Upper lobe of left lung (tissue), 4 donors: ENCODE results near the gene ABL2.

Experiments
- EP300 ChIP-seq, 4 donors: sonication (generic); formaldehyde crosslinking; IDR thresholded peaks; one replicate each; pipeline ENCODE4 v1.5.1; 2017; ENCODE audit warnings: antibody characterized with exemption in 4 of 4, control low read depth in 2 of 4
- POLR2A ChIP-seq, 4 donors: fragments of 450-650 bp; IDR thresholded peaks; one replicate each; pipeline ENCODE4 v1.5.1; 2016 to 2017; ENCODE audit warnings: antibody characterized with exemption in 4 of 4, mild to moderate bottlenecking in 2 of 4
- POLR2AphosphoS5 ChIP-seq, 2 donors: sonication (generic); formaldehyde crosslinking; IDR thresholded peaks; one replicate each; pipeline ENCODE4 v1.5.1; 2017; ENCODE audit warnings: antibody characterized with exemption in 2 of 2
- TF ChIP-seq, protein P1 (sequence below), 6 experiments: fragments of 450-650 bp in 4 of 6; fragments of 200-600 bp in 2 of 6; sonication (generic) in 2 of 6; IDR thresholded peaks; one replicate each; pipeline ENCODE4 v1.5.1; 2016 to 2019; ENCODE audit warnings: antibody characterized with exemption in 6 of 6

DNA sequence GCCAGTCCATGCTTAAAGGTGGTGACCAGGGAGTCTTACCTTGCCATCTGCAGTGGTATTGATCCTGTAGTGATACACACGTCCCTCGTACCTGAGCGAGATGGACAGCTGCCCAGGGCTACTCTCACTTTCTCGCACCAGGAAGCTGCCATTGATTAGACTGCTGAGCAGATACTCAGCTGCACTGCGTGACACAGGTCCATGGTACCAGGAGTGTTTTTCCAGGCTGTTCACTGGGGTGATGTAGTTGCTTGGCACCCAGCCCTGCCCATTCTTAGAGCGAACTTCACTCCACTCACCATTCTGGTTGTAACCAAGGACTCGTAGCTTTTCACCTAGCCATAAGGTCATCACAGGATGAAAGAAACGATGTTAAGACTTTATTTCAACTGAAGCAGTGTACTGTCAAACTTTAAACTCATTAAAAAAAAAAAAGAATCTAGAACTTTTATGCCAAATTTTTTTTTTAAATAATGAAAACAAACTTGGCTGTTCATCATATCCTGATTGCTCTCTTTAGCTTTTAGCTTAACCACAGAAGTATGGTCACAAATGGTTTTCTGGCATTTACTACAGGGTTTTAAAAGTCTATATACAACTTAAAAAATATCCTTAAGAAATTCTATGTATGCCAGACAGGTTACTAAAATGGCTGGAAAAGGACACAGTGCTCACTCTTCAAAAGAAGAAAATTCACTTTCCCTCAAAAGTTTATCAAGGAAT lies 103.0 kb downstream of the ABL2 start:
- TF ChIP-seq POLR2AphosphoS5 (IDR thresholded peaks at IDR 0.05) (no peak), POLR2A (IDR thresholded peaks at IDR 0.05) (no peak), EP300 (IDR thresholded peaks at IDR 0.05) (no peak)
- TF ChIP-seq, protein P1, sequence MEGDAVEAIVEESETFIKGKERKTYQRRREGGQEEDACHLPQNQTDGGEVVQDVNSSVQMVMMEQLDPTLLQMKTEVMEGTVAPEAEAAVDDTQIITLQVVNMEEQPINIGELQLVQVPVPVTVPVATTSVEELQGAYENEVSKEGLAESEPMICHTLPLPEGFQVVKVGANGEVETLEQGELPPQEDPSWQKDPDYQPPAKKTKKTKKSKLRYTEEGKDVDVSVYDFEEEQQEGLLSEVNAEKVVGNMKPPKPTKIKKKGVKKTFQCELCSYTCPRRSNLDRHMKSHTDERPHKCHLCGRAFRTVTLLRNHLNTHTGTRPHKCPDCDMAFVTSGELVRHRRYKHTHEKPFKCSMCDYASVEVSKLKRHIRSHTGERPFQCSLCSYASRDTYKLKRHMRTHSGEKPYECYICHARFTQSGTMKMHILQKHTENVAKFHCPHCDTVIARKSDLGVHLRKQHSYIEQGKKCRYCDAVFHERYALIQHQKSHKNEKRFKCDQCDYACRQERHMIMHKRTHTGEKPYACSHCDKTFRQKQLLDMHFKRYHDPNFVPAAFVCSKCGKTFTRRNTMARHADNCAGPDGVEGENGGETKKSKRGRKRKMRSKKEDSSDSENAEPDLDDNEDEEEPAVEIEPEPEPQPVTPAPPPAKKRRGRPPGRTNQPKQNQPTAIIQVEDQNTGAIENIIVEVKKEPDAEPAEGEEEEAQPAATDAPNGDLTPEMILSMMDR (IDR thresholded peaks at IDR 0.05), result no peak
